Measurements from ENCODE around the gene BLID. TPM values are rescaled to one million over a fixed set of nuclear protein-coding genes. Genes with fewer than 3 reads are reported as not detected.

Gene BLID
- total RNA-seq, 1 donor from 2014 or later: 1.2 TPM

- peak overlapping the region; percentile 95 for H3K27ac ChIP-seq (ENCODE audit: low read depth, low read length)
- H3K9me3 Mint-ChIP-seq (ENCODE audit: unreplicated experiment): peaks cover 4% of the 10 kb centered on the region
- H3K27me3 ChIP-seq (ENCODE audit: insufficient read depth, low read length): no peaks in the 10 kb centered on the region
- peaks cover 34% of the 10 kb centered on the region for H3K4me1 Mint-ChIP-seq (ENCODE audit: low read depth, unreplicated experiment)
- H3K4me3 ChIP-seq (ENCODE audit: insufficient read depth, low read depth, low read length): no peak overlapping the region
- peaks cover 49% of the 10 kb centered on the region for H3K4me1 ChIP-seq (ENCODE audit: insufficient read depth, low read length)
- H3K27me3 Mint-ChIP-seq (ENCODE audit: low read depth, unreplicated experiment): no peaks in the 10 kb centered on the region
- DNase-seq (ENCODE audit: low read depth) (peak; percentile 74), FAIRE-seq (peak; percentile 73)
- H3K9me3 ChIP-seq (ENCODE audit: insufficient read depth, low read depth, low read length): no peaks in the 10 kb centered on the region
- peak overlapping the region; percentile 90 for H3K27ac Mint-ChIP-seq (ENCODE audit: unreplicated experiment)
- H3K4me3 Mint-ChIP-seq (ENCODE audit: unreplicated experiment): no peak overlapping the region
- H3K36me3 Mint-ChIP-seq (ENCODE audit: low read depth, unreplicated experiment): peaks cover 33% of the 10 kb centered on the region
- TF ChIP-seq EZH2 (IDR thresholded peaks at IDR 0.05; ENCODE audit: insufficient read depth, low read length): no peak
- TF ChIP-seq, protein P1, sequence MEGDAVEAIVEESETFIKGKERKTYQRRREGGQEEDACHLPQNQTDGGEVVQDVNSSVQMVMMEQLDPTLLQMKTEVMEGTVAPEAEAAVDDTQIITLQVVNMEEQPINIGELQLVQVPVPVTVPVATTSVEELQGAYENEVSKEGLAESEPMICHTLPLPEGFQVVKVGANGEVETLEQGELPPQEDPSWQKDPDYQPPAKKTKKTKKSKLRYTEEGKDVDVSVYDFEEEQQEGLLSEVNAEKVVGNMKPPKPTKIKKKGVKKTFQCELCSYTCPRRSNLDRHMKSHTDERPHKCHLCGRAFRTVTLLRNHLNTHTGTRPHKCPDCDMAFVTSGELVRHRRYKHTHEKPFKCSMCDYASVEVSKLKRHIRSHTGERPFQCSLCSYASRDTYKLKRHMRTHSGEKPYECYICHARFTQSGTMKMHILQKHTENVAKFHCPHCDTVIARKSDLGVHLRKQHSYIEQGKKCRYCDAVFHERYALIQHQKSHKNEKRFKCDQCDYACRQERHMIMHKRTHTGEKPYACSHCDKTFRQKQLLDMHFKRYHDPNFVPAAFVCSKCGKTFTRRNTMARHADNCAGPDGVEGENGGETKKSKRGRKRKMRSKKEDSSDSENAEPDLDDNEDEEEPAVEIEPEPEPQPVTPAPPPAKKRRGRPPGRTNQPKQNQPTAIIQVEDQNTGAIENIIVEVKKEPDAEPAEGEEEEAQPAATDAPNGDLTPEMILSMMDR (IDR thresholded peaks at IDR 0.05; ENCODE audit: insufficient read depth, low read depth, low read length): no peak
- H3K9ac ChIP-seq (ENCODE audit: low read length): peak overlapping the region; percentile 45
- peak overlapping the region; percentile 45 for H3K4me2 ChIP-seq (ENCODE audit: low read length)
- peaks cover 66% of the 10 kb centered on the region for H3K36me3 ChIP-seq (ENCODE audit: insufficient read depth, low read length)
- peaks cover 67% of the 10 kb centered on the region for H4K20me1 ChIP-seq (ENCODE audit: insufficient read depth, low read length)
- H3K79me2 ChIP-seq (ENCODE audit: insufficient read depth, low read length): peaks cover 81% of the 10 kb centered on the region
- H2AFZ ChIP-seq (ENCODE audit: low read depth, low read length): no peak overlapping the region
Measured at GRCh38 chr11:122091835-122092234, 24.2 kb downstream of the BLID start.

DNA sequence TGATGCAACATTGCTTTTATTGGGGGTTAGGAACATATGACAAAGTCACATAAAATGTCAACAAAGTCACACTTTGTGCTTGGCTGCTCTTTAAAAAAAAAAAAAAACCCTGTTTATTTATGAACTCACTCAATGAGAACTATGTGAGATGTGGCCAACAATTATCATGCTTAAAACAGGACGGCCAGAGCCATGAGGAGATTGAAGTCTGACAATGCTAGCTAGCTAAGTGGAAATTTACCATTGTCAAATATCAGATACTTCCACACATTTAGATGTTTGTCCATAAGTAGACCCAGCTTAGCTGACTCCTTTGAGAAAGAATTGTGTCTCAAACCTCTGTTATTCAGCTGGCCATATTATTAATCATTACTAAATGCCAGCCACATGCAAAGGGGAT, 26.9 kb downstream of the BLID start:
- no peaks in the 10 kb centered on the region for H3K9me3 ChIP-seq (ENCODE audit: insufficient read depth, low read depth, low read length)
- H3K27ac ChIP-seq (ENCODE audit: low read depth, low read length): peak overlapping the region; percentile 1
- H3K4me3 Mint-ChIP-seq (ENCODE audit: unreplicated experiment): no peak overlapping the region
- no peak overlapping the region for H3K4me2 ChIP-seq (ENCODE audit: low read length)
- TF ChIP-seq, protein P1 (IDR thresholded peaks at IDR 0.05; ENCODE audit: insufficient read depth, low read depth, low read length): no peak
- TF ChIP-seq EZH2 (IDR thresholded peaks at IDR 0.05; ENCODE audit: insufficient read depth, low read length): no peak
- H3K27me3 ChIP-seq (ENCODE audit: insufficient read depth, low read length): no peaks in the 10 kb centered on the region
- DNase-seq (ENCODE audit: low read depth): no peak
- H3K79me2 ChIP-seq (ENCODE audit: insufficient read depth, low read length): peaks cover 54% of the 10 kb centered on the region
- H4K20me1 ChIP-seq (ENCODE audit: insufficient read depth, low read length): peaks cover 57% of the 10 kb centered on the region
- peak; percentile 41 for FAIRE-seq
- no peak overlapping the region for H3K27ac Mint-ChIP-seq (ENCODE audit: unreplicated experiment)
- no peak overlapping the region for H3K4me3 ChIP-seq (ENCODE audit: insufficient read depth, low read depth, low read length)
- no peak overlapping the region for H3K9ac ChIP-seq (ENCODE audit: low read length)
- no peak overlapping the region for H2AFZ ChIP-seq (ENCODE audit: low read depth, low read length)
- no peaks in the 10 kb centered on the region for H3K27me3 Mint-ChIP-seq (ENCODE audit: low read depth, unreplicated experiment)
- peaks cover 39% of the 10 kb centered on the region for H3K4me1 ChIP-seq (ENCODE audit: insufficient read depth, low read length)
- H3K4me1 Mint-ChIP-seq (ENCODE audit: low read depth, unreplicated experiment): peaks cover 35% of the 10 kb centered on the region
- peaks cover 27% of the 10 kb centered on the region for H3K36me3 Mint-ChIP-seq (ENCODE audit: low read depth, unreplicated experiment)
- H3K9me3 Mint-ChIP-seq (ENCODE audit: unreplicated experiment): peaks cover 4% of the 10 kb centered on the region
- H3K36me3 ChIP-seq (ENCODE audit: insufficient read depth, low read length): peaks cover 49% of the 10 kb centered on the region

DNA sequence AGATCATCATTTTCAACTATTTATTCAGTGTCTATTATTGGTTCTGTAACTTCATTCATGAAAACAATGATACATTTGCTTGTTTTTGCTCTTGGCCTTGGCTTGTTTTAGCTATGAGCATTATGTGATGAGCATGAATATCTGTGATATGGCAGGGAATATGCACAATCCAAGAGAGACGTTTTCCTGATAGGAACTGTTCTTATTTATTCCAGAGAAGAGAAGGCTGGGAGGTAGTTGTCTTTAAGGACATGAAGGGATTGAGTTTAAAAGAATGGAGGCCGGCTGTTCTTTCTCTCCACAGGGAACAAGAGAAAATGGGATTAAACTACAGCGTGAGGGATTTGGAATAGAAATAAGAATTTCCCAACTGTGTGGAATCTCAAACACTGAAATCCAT, 30.3 kb downstream of the BLID start:
- Mint-ChIP-seq H3K27ac (ENCODE audit: unreplicated experiment) (peak overlapping the region; percentile 88), H3K9me3 (ENCODE audit: unreplicated experiment) (peaks cover 2% of the 10 kb centered on the region), H3K4me1 (ENCODE audit: low read depth, unreplicated experiment) (peaks cover 30% of the 10 kb centered on the region), H3K4me3 (ENCODE audit: unreplicated experiment) (no peak overlapping the region), H3K27me3 (ENCODE audit: low read depth, unreplicated experiment) (no peaks in the 10 kb centered on the region), H3K36me3 (ENCODE audit: low read depth, unreplicated experiment) (peaks cover 16% of the 10 kb centered on the region)
- peak overlapping the region; percentile 35 for H3K4me2 ChIP-seq (ENCODE audit: low read length)
- FAIRE-seq (no peak), DNase-seq (ENCODE audit: low read depth) (no peak)
- no peak overlapping the region for H3K9ac ChIP-seq (ENCODE audit: low read length)
- H3K4me1 ChIP-seq (ENCODE audit: insufficient read depth, low read length): peaks cover 11% of the 10 kb centered on the region
- H3K36me3 ChIP-seq (ENCODE audit: insufficient read depth, low read length): peaks cover 29% of the 10 kb centered on the region
- TF ChIP-seq, protein P1 (IDR thresholded peaks at IDR 0.05; ENCODE audit: insufficient read depth, low read depth, low read length): no peak
- no peak for TF ChIP-seq EZH2 (IDR thresholded peaks at IDR 0.05; ENCODE audit: insufficient read depth, low read length)
- no peak overlapping the region for H3K4me3 ChIP-seq (ENCODE audit: insufficient read depth, low read depth, low read length)
- H2AFZ ChIP-seq (ENCODE audit: low read depth, low read length): no peak overlapping the region
- peaks cover 20% of the 10 kb centered on the region for H3K79me2 ChIP-seq (ENCODE audit: insufficient read depth, low read length)
- peak overlapping the region; percentile 69 for H3K27ac ChIP-seq (ENCODE audit: low read depth, low read length)
- H3K27me3 ChIP-seq (ENCODE audit: insufficient read depth, low read length): no peaks in the 10 kb centered on the region
- H3K9me3 ChIP-seq (ENCODE audit: insufficient read depth, low read depth, low read length): no peaks in the 10 kb centered on the region
- H4K20me1 ChIP-seq (ENCODE audit: insufficient read depth, low read length): peaks cover 27% of the 10 kb centered on the region
